ENCODE measurements around the gene MMEL1.
"Not testable (repeated sequence)": the region's sequence is repeated elsewhere in the genome, so short reads cannot be mapped to it uniquely, and the experiment has no call there.

MMEL1 gene

DNA sequence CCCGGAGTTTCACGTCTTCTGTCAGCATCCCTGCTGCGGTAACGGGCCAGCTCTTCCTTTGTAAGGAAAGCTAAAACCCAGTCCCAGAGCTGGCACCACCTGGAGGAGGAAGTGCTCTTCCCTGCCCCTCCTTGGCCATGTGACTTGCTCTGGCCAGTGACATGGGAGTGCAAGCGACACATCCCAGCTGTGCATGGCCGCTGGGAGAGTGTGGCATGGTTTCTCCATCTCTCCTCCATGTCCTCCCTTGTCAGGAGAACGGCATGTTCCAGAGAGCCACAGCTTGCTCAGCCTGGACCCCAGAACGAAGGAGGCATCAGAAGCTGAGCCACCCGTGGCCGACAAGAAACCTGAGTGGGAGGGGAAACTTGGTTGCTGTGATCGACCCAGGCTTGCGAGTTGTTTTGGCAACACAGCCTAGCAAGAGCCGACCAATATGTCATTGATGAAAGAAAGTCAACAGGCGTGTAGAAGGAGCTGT lies 48.9 kb downstream of the MMEL1 start:
- in situ Hi-C loops (cut with MboI; ENCODE audit: low pct_unique_long_range_greater_than_20kb, low sequenced_read_pairs, unreplicated experiment): no loop called here
- no peak for DNase-seq (ENCODE audit: low spot score)
- TF ChIP-seq CTCF (IDR thresholded peaks at IDR 0.05; ENCODE audit: extremely low read depth, insufficient read depth, missing control alignments): no peak

DNA sequence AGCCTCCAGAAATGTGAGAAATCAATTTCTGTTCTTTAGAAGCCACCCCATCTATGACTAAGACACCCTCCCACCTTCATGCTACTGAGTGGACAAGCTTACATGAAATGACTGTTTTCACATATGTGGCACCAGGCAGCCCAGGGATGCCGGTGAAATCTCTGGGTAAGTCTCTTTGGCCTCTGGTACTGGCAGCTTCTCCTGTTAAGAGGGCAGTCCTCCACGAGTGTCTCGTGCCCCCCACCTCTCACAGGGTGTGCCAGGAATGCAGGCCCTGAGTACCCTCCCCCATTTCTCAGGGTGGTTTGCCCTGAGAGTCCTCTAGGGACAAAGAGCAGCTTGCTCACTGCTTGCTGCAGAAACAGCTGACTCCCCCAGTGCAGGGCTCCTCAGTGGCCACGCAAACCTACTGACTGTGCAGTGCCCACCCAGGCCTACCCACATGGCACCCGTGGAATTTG lies 49.5 kb downstream of the MMEL1 start:
- no peak for DNase-seq (ENCODE audit: low spot score)
- TF ChIP-seq CTCF (IDR thresholded peaks at IDR 0.05; ENCODE audit: extremely low read depth, insufficient read depth, missing control alignments): no peak
- in situ Hi-C loops (cut with MboI; ENCODE audit: low pct_unique_long_range_greater_than_20kb, low sequenced_read_pairs, unreplicated experiment): no loop called here

DNA sequence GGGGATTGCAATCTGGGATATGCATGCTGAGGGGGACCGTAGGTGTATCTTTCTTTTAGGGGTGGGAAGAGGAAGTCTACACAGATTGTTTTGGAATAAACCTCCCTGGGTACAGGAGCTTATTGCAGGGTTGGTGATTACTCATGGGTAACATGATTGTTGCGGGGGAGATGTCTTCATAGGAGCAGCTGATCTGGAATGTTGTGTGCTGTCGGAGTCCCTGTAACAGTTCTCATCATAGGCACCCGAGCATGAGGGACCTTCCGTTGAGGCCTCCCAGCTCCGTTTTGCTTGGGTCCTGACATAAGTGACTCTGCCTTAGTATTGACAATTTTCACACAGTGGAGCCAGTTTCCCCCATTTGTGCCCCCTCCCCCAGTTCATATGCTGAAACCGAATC lies 50.4 kb downstream of the MMEL1 start:
- in situ Hi-C loops (cut with MboI; ENCODE audit: low pct_unique_long_range_greater_than_20kb, low sequenced_read_pairs, unreplicated experiment): no loop called here
- no peak for DNase-seq (ENCODE audit: low spot score)
- TF ChIP-seq CTCF (IDR thresholded peaks at IDR 0.05; ENCODE audit: extremely low read depth, insufficient read depth, missing control alignments): no peak

- DNase-seq (ENCODE audit: low spot score): no peak
- in situ Hi-C loops (cut with MboI; ENCODE audit: low pct_unique_long_range_greater_than_20kb, low sequenced_read_pairs, unreplicated experiment): no loop called here
- TF ChIP-seq CTCF (IDR thresholded peaks at IDR 0.05; ENCODE audit: extremely low read depth, insufficient read depth, missing control alignments): no peak
Observed at GRCh38 chr1:2580691-2581090, 52.1 kb downstream of the MMEL1 start.

GRCh38 chr1:2578758-2579118 lies 54.1 kb downstream of the MMEL1 start:
- no peak for TF ChIP-seq CTCF (IDR thresholded peaks at IDR 0.05; ENCODE audit: extremely low read depth, insufficient read depth, missing control alignments)
- in situ Hi-C loops (cut with MboI; ENCODE audit: low pct_unique_long_range_greater_than_20kb, low sequenced_read_pairs, unreplicated experiment): no loop called here
- no peak for DNase-seq (ENCODE audit: low spot score)

DNA sequence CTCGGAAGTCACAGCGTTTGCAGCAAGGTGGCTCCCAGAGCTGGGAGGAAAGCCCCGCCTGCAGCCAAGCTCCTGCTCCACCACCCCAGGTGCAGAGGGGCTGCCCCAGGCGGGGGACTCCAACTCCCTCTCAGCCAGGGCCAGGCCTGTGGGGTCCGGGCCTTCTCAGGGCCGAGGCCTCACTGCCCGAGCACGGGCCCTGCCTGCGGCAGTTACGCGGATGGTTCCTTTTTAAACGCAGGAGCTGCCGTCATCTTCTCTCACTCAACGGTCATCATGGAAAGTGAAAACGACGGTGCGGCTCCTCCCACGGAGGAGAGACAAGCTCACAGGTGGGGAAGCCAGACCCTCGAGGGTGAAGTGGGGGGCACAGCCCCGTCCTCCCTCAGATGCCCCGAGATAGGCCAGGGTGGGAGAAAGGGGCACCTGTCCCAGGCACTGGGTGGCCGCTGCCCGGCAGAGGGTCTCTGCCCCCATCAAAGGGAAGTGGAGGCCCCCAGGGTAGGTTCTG lies 55.2 kb downstream of the MMEL1 start:
- in situ Hi-C loops (cut with MboI; ENCODE audit: low pct_unique_long_range_greater_than_20kb, low sequenced_read_pairs, unreplicated experiment): not testable (repeated sequence)

DNA sequence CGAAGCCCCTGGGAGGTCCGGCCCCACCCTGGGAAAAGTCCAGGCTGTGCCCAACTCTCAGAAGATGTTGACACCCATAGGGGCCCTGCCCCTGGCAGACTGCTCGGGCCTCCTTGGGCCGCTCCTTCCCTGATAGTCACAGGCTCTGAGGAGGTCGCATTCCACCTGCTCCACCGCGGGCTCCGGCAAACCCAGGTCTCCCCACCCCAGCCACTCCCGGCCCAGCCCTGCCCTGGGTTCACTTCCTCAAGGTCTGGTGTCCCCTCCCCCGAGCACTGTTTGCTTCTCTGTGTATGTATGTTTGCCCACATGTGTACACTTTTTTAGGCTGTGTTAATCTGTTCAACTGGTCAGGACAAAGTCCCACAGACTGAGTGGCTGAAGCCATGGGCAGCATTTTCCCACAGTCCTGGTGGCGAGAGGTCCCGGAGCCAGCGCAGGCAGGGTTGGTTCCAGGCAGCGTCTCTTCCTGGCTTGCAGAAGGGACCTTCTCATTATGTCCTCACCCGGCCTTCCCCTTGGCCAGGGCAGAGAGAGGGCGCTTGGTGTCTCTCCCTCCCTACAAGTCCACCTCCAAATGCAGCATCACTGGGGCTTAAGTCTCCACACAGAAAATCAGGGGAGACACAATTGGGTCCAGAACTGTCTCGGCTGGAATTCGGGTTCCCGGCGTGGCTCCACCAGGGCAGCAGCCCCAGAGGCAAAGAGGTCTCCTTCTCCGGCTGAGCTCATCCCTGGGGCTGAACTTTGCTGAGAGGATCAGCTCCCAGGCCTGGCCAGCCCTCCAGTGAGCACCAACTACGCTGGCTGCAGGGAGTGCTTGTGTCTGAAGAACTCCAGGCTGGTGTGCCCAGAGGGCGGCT lies 56.8 kb downstream of the MMEL1 start:
- no peak for TF ChIP-seq CTCF (IDR thresholded peaks at IDR 0.05; ENCODE audit: extremely low read depth, insufficient read depth, missing control alignments)
- in situ Hi-C loops (cut with MboI; ENCODE audit: low pct_unique_long_range_greater_than_20kb, low sequenced_read_pairs, unreplicated experiment): no loop called here
- DNase-seq (ENCODE audit: low spot score): no peak

More for the DNA sequence above, 55.2 kb downstream of the MMEL1 start:
- not testable (repeated sequence) for DNase-seq (ENCODE audit: low spot score)

All from GM13977 (cell line).